GM12864 (cell line): ENCODE data around the gene ADARB1.

ENCODE experiments used
- DNase-seq: peaks from one replicate; pipeline ENCODE4 v3.0.0-alpha.2; 2011; ENCODE audit warnings: low read depth
- H3K4me3 ChIP-seq: 2 replicates; pipeline ENCODE4 v1.5.1; 2011; ENCODE audit warnings: mild to moderate bottlenecking, low read depth, low read length, control low read depth
- CTCF ChIP-seq: IDR thresholded peaks from 2 replicates; pipeline ENCODE4 v1.5.1; 2011; ENCODE audit warnings: low read depth, mild to moderate bottlenecking, moderate library complexity, low read length, control low read depth, inconsistent platforms; ENCODE audit errors: missing control alignments

ADARB1 gene

GRCh38 chr21:45034556-45035476 is 39.6 kb upstream of the ADARB1 start:
- no peak overlapping the region for H3K4me3 ChIP-seq
- DNase-seq, result no peak
- TF ChIP-seq CTCF, result no peak

GRCh38 chr21:45035477-45035848 is 38.9 kb upstream of the ADARB1 start:
- no peak overlapping the region for H3K4me3 ChIP-seq
- TF ChIP-seq CTCF, result no peak

GRCh38 chr21:45036630-45037029 is 37.8 kb upstream of the ADARB1 start:
- no peak for TF ChIP-seq CTCF
- H3K4me3 ChIP-seq, result no peak overlapping the region
- DNase-seq, result no peak

More at GRCh38 chr21:45035477-45035848, 38.9 kb upstream of the ADARB1 start:
- no peak for DNase-seq

GRCh38 chr21:45037986-45038385 is 36.4 kb upstream of the ADARB1 start:
- DNase-seq, result no peak
- no peak for TF ChIP-seq CTCF
- H3K4me3 ChIP-seq, result no peak overlapping the region

- no peak overlapping the region for H3K4me3 ChIP-seq
- no peak for TF ChIP-seq CTCF
- DNase-seq, result no peak
Measured at GRCh38 chr21:45039317-45040156, 34.8 kb upstream of the ADARB1 start.

GRCh38 chr21:45040157-45040711 is 34.1 kb upstream of the ADARB1 start:
- no peak overlapping the region for H3K4me3 ChIP-seq
- DNase-seq, result no peak
- no peak for TF ChIP-seq CTCF
